GM20431 (cell line): Measurements from ENCODE around the gene ANKRD63.

Source experiments
- in situ Hi-C: fragments of 300-500 bp; cut with MseI, MboI; formaldehyde crosslinking; loops from one replicate; pipeline ENCODE4 v1.15.0; 2020; ENCODE audit warnings: low sequenced_read_pairs; ENCODE audit not compliant: unreplicated experiment

ANKRD63 gene

DNA sequence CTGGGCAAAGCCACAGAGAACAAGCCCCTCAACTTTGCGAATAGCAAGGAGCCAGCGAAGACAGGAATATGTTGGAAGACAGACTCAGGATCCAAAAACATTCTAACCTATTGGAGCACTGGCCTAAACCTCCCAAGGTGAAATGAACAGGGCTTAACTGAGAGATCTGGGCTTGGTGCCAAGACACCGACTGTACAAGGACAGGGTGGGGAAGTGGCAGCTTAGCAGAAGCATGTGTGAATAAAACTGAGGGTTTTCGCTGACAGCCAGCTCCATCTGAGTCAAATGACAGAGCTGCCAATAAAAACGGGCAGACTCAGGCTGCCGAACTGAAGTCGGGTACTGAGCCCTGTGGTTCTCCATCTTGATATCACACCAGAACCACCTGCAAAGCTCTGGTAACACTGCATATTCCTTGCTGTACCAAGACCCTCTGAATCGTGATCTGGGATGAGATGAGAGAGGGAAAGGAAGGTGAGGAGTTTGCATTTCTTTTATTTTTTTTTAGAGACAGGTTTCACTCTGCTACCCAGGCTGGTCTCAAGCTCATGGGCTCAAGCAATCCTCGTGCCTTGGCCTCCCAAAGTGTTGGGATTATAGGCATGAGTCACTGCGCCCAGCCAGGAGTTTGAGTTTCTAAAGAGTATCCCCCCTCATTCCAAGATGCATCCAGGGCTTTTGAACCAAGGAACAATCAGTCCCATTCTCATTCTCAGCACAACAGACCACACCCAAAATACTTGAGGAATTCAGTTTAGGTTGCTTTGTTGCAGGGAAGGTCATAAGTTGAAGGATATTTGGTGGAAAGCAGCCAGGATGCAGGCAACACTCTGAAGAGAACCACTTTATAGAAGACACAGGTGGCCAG, 30.9 kb upstream of the ANKRD63 start:
- in situ Hi-C loops, result no loop called here

- in situ Hi-C loops, result no loop called here
Measured at GRCh38 chr15:40312370-40313158, 29.7 kb upstream of the ANKRD63 start.

DNA sequence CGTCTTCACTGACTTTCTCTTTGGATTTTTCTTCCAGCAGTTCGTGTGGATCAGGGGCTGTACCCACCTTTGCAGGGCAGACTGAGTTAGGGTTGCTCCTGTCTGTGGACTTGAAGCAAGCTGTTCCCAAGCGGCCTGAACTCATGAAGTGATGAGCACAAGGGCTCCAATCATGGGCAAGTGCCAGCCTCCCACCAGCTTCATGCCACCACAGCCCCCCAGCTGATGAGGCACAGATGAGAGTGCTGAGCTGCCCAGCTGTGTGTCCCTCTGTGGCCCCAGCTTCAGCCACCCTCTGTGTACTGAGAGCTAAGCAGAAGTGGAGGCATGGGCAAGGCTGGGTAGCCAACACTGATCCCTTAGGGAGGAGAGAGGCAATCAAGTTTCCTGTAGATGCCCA, 28.1 kb upstream of the ANKRD63 start:
- in situ Hi-C loops, result no loop called here

DNA sequence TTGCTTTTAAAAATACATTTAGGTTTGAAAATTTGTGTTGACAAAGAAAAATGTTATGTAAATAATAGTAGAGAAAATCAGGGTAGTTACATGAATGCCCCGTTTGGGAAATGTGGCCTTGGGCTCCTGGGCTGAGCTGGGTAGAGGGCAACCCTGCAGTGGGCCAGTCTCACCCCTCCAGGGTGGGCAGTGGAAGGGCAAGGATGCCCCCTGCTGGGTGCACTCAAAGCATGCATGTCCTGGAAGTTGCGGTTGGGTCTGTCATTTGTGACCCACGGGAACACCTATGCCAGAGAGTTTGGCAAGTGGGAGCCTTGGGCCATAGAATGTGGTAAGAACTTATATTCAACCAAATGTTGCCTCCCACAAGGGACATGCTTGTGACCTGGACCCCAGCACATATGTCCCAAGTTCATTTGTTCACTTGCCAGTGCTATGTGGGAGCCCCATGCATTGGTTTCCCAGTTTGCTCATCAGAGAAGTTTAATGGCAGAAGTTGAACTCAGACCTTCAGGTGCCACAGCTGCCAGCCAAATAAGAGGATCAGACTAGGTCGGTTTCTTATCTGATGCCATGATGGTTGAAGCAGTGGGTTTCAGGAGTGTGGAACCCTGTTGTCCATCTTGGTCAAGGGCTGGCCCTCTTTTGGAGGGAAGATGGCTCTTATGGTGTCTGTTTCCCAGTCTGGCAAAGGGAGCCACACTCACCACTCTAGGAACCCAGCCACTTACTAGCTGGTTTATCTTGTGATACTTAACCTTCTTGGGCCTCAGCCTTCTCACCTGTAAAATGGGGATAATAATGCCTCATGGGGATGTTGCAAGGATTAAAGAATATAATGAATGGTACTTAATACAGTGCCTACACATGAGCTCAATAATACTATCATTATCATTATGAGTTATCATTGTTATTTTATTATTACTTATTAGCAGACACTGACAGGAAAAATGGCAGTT, 27.4 kb upstream of the ANKRD63 start:
- in situ Hi-C loops, result no loop called here

- in situ Hi-C loops, result no loop called here
Measured at GRCh38 chr15:40309344-40309862, 26.5 kb upstream of the ANKRD63 start.

DNA sequence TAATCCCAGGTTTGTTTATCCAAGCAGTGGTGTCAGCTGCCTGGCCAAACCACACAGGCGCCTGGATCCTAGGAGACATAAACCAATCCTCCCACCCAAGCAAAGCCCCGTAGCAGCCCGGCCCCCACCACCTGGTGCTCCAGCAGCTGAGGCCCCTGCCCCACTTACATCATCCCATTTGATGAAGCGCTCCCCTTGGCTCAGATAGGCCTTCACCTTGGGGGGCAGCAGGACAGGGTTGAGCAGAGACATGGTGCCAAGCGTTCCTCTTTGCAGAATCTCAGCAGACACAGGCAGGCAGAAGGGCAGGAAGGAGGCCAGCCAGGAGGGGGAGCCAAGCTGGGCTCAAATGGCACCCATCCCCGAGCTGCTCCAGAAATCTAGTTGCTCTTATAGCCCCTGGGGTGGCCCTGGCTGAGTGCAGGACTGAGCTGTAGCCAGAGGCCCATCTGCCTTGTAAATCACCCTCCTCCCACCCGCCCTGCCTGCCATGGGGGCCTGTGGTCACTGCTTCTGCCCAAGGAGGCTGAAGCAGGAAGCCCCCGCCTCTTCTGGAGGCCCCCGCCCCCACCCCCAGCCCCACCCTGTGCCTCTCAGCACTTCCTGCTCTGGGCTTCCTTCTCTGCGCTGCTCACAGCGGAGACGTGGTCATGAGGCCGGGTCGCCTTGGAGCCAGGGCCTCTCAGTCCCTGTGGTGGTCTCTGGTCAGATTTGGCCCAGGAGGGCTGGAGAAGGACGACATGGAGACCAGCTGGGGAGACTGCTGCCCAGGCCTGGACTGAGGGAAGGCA, 24.8 kb upstream of the ANKRD63 start, which contains the start of gene PLCB2:
Gene PLCB2 (minus strand): TSS at position 515 of the 791 bp plus-strand sequence. CDS start 263 bp downstream, at position 252.
- in situ Hi-C loops, result no loop called here

GRCh38 chr15:40306908-40307307, 24.0 kb upstream of the ANKRD63 start:
- in situ Hi-C loops, result no loop called here

GRCh38 chr15:40306371-40306770, 23.5 kb upstream of the ANKRD63 start:
- in situ Hi-C loops, result no loop called here

DNA sequence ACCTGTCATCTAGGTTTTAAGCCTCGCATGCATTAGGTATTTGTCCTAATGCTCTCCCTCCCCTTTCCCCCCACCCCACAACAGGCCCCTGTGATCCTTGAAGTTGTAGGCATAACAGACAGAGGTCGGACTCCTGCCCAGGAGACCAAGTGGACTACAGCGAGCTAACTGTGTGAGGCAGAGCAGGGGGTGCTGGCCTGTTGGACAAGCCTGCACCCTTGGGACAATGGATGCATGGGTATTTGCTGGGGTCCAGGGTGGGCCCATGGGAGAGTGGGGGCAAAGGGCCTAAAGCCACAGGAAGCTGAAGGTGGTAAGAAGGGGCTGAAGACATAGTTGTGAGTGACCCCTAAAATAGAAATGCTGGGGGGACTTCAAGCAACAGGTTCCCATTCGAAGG, 22.4 kb upstream of the ANKRD63 start:
- in situ Hi-C loops, result no loop called here

DNA sequence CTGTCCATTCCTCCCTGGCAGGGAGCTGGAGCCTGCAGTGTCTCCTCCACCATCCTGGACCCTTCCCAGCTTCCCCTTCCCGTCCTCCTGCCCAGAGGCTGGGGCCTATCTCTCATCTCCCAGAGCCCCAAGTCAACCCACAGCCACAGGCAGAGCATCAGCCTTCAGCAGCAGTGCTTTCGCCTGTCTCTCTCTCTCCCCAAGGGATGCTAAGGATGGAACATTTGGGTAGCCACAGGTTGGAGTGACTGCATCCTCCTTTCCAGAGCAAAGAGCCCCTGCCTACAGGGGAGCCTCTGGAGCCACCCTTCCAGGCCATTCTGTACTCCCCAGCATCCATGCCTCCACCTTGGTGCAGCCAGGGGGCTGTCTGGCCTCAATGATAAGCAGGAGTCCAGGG, 20.7 kb upstream of the ANKRD63 start:
- in situ Hi-C loops, result no loop called here

DNA sequence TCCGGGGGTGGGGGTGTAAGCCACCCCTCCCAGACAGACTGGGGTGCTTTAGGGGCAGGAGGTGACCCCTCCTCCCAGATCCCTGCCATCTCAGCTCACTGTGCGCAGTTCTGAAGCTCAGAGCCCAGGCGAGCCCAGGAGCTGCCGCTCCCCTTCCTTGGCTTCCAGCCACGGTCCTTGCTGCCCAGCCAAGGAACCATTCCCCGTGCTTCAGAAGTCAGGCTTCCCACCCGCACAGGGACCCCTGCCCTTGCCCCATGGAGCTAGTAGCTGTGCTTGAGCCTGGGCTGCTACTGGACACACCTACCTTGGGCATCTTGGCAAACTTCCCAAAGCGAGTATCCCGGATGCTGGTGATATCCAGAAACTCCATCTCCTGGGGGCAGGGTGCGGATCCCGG, 20.1 kb upstream of the ANKRD63 start:
- in situ Hi-C loops, result no loop called here

- in situ Hi-C loops, result no loop called here
Measured at GRCh38 chr15:40302288-40302886, 19.5 kb upstream of the ANKRD63 start.

DNA sequence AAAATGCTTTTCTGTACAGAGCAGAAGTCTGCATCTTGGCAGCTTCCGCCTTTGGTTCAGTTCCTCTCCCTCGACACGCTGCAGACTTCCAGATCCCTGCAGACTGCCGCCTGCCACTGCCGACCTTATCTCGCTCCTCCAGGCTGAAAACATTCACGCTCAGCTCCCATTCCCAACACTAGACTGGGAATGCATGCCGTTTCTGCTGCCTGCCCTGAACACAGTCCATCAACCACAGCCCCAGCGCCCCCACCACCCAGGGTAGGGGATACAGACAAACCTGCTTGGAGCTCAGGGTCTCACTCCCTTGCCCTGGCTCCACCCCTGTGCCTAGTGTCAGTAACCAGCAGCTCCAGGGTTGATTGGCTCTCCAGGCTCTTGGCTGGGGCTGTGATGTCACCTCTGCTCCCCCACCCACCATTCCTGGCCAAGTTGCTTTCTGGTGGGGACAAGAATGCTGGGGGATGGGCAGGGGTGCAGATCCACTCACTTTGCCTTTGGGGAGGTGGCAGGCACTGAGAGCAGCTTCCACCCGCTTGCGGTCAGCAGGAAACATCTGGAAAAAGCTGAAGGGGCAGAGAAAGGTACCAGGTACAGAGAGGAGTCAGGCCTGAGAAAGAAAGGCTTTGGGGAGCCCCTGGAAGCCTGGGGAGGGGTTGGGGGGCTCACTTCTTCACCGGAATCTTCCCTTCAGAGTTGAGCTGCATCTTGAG, 18.8 kb upstream of the ANKRD63 start:
- in situ Hi-C loops, result no loop called here

- in situ Hi-C loops, result no loop called here
Measured at GRCh38 chr15:40300771-40301170, 17.9 kb upstream of the ANKRD63 start.

GRCh38 chr15:40300367-40300766, 17.5 kb upstream of the ANKRD63 start:
- in situ Hi-C loops, result no loop called here

DNA sequence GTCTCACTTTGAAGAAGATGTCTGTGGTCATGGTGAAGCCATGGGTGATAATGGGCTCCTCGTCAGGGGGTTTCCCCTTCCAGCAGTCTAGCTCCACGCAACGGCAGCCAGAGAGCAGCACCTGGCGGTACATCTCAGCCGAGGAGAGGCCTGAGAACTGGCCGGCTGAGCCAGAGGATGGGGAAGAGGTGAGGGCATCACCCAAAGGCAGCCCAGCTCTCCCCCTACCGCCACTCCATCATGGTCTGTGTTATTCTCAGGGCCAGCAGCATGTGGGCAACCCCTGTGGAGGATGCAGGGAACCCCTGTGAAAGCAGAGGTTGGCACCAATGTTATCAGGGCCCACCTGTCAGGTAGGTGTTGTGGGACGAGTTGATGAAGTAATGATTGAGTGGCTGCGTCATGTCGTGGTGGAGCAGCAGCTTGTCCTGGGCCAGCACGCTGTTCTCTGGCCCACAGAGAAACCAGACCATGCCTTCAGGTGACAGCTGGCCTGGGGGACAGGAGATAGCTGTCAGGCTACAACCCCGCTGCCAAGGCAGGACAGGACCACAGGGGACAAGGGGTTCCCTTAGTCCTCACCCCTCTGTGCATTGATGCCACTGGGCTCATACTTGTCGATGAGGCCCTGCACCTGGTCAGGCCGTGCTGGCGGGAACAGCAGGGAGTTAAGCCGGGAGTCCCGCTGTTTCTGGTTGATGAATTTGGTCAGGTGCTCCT, 15.5 kb upstream of the ANKRD63 start:
- in situ Hi-C loops, result no loop called here

GRCh38 chr15:40297356-40297755, 14.5 kb upstream of the ANKRD63 start:
- in situ Hi-C loops, result no loop called here
